Liver (tissue), 3 donors: Measurements from ENCODE around the gene PFKP.

Experiments
- CTCF ChIP-seq: fragments of 150-350 bp; IDR thresholded peaks from 2 replicates; pipeline ENCODE4 v1.5.1; 2017; ENCODE audit warnings: improper control_type of control experiment, low read depth, low read length; ENCODE audit not compliant: missing input control
- FOXA1 ChIP-seq: IDR thresholded peaks from 2 replicates; pipeline ENCODE4 v1.6.1; 2016; ENCODE audit warnings: antibody characterized with exemption
- GABPA ChIP-seq, 2 donors: IDR thresholded peaks in 1 of 2; conservative IDR thresholded peaks in 1 of 2; 2 replicates each; pipeline ENCODE4 v1.6.1; 2016; ENCODE audit warnings: antibody characterized with exemption in 2 of 2, mild to moderate bottlenecking in 1 of 2, moderate library complexity in 1 of 2
- HNF4A ChIP-seq, 2 donors: conservative IDR thresholded peaks; 2 replicates each; pipeline ENCODE4 v1.6.1; 2016; ENCODE audit warnings: antibody characterized with exemption in 2 of 2, mild to moderate bottlenecking in 2 of 2
- HNF4G ChIP-seq: IDR thresholded peaks from 2 replicates; pipeline ENCODE4 v1.6.1; 2016; ENCODE audit warnings: antibody characterized with exemption
- MAX ChIP-seq: IDR thresholded peaks from 2 replicates; pipeline ENCODE4 v1.6.1; 2016; ENCODE audit warnings: antibody characterized with exemption
- NR2F2 ChIP-seq: IDR thresholded peaks from 2 replicates; pipeline ENCODE4 v1.6.1; 2016; ENCODE audit warnings: antibody characterized with exemption
- REST ChIP-seq: IDR thresholded peaks from 2 replicates; pipeline ENCODE4 v1.6.1; 2016; ENCODE audit warnings: antibody characterized with exemption, mild to moderate bottlenecking
- RXRA ChIP-seq, 2 donors: IDR thresholded peaks; 2 replicates each; pipeline ENCODE4 v1.6.1; 2017 to 2018; ENCODE audit warnings: antibody characterized with exemption in 2 of 2, mild to moderate bottlenecking in 1 of 2
- SP1 ChIP-seq: IDR thresholded peaks from 2 replicates; pipeline ENCODE4 v1.6.1; 2018; ENCODE audit warnings: antibody characterized with exemption, mild to moderate bottlenecking
- TAF1 ChIP-seq: conservative IDR thresholded peaks from 2 replicates; pipeline ENCODE4 v1.6.1; 2016; ENCODE audit warnings: antibody characterized with exemption, mild to moderate bottlenecking
- YY1 ChIP-seq: IDR thresholded peaks from 2 replicates; pipeline ENCODE4 v1.6.1; 2016; ENCODE audit warnings: antibody characterized with exemption, mild to moderate bottlenecking
- ZBTB33 ChIP-seq: IDR thresholded peaks from 2 replicates; pipeline ENCODE4 v1.6.1; 2016; ENCODE audit warnings: antibody characterized with exemption
- donor health status: healthy.
- donor health status: healthy.

- no peak for TF ChIP-seq CTCF
- no peak for TF ChIP-seq GABPA (IDR thresholded peaks at IDR 0.05 in 1 of 2, conservative IDR thresholded peaks at IDR 0.05 in 1 of 2)
- no peak for TF ChIP-seq MAX
- no peak for TF ChIP-seq REST
- no peak for TF ChIP-seq ZBTB33
- TF ChIP-seq FOXA1: no peak
- TF ChIP-seq HNF4A (conservative IDR thresholded peaks at IDR 0.05): no peak
- TF ChIP-seq HNF4G: no peak
- no peak for TF ChIP-seq YY1
- no peak for TF ChIP-seq TAF1
- no peak for TF ChIP-seq NR2F2
- no peak for TF ChIP-seq RXRA (IDR thresholded peaks at IDR 0.05)
- no peak for TF ChIP-seq SP1
Measured at GRCh38 chr10:3165196-3165595, 97.8 kb downstream of the PFKP start.
